GM18505 (cell line): Measurements from ENCODE around the gene PRPF8.
"Not testable (repeated sequence)": the region's sequence is repeated elsewhere in the genome, so short reads cannot be mapped to it uniquely, and the experiment has no call there.

Experiments
- ATAC-seq: cut with Tn5 transposase; IDR thresholded peaks from one replicate; pipeline ENCODE4 v1.9.1; 2021; ENCODE audit not compliant: unreplicated experiment
- POLR2A ChIP-seq: IDR thresholded peaks from 4 replicates; pipeline ENCODE4 v1.6.1; 2011; ENCODE audit warnings: borderline replicate concordance; ENCODE audit not compliant: insufficient read depth, insufficient read length; ENCODE audit errors: extremely low read depth

Gene PRPF8

DNA sequence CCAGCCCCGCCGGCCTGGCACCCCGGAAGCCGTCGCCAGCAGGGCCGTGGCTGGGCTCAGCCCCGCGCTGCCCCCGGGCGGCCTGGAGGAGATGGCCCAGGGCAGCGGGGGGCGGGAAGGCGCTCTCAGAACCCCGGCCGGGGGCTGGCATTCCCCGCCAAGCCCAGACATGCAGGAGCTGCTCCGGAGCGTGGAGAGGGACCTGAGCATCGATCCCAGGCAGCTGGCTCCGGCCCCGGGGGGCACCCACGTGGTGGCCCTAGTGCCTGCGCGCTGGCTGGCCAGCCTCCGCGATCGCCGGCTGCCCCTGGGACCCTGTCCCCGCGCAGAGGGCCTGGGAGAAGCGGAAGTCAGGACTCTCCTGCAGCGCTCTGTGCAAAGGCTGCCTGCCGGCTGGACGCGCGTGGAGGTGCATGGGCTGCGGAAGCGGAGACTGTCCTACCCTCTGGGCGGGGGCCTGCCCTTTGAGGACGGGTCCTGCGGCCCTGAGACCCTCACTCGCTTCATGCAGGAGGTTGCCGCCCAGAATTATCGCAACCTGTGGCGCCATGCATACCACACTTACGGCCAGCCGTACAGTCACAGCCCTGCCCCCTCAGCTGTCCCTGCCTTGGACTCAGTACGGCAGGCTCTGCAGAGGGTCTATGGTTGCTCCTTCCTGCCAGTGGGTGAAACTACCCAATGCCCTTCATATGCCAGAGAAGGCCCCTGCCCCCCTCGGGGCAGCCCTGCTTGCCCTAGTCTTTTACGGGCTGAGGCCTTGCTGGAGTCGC is 40.4 kb upstream of the PRPF8 start:
- ATAC-seq: no peak
- TF ChIP-seq POLR2A: no peak

DNA sequence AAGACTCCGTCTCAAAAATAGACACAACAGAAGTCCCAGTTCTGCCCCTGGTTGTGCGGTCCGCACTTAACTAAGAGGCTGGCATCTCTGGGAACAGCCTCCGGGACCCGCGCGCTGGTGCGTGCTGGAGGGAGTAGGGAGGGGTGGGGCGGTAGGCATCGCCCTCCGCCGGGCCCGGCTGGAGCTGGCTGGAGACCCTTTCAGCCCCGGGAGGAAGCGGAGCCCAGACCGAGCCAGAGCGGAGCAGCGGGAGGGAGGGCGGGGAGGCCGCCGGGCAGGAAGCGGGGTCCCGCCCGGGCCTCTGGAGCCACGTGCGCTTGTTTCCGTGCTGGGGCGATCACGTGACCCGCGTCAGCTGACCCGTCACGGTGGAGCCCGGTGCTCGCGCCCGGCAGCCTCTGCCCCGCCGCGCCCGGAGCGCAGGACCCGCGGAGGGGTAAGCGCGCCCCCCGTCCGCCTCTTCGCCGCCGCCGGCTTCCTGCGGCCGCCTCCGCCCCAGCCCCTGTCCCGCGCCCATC is 39.7 kb upstream of the PRPF8 start, which contains the start of gene WDR81:
Gene WDR81 (plus strand): TSS at position 354 of the 518 bp plus-strand sequence. CDS start 256 bp downstream, outside the sequence.
- peak; percentile 56 for ATAC-seq
- TF ChIP-seq POLR2A: peak; percentile 62

DNA sequence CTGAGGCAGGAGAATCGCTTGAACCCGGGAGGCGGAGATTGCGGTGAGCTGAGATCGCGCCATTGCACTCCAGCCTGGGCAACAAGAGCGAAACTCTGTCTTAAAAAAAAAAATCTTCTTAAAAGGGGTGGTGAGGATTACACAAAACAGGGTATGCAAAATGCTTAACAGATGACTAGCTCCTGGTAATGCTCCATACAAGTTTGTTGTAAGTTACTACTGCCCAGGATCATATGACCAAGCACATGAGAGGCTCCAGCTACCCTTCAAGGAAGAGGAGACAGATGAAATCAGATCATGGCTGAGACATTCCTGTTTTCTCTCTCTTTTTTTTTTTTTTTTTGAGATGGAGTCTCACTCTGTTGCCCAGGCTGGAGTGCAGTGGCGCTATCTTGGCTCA is 37.4 kb upstream of the PRPF8 start:
- not testable (repeated sequence) for ATAC-seq

DNA sequence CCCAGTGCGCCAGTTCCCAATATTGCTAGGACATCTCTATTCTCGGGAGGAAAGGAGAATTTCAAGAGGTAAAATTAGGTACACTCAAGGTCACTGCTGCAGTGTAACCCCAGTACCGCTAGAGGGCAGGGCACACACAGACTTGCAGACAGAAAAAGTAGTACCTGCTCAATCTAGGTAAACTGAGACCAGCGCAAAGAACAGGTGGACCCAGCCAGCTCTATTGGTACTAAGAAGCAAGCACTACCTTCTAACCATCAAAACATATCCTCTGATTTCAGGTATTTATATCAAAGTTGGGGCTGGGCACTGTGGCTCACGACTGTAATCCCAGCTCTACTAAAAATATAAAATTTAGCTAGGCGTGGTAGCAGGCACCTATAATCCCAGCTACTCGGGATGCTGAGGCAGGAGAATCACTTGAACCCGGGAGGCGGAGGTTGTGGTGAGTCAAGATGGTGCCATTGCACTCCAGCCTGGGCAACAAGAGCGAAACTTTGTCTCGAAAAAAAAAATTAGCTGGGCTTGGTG is 36.3 kb upstream of the PRPF8 start:
- TF ChIP-seq POLR2A: no peak
- ATAC-seq: no peak

DNA sequence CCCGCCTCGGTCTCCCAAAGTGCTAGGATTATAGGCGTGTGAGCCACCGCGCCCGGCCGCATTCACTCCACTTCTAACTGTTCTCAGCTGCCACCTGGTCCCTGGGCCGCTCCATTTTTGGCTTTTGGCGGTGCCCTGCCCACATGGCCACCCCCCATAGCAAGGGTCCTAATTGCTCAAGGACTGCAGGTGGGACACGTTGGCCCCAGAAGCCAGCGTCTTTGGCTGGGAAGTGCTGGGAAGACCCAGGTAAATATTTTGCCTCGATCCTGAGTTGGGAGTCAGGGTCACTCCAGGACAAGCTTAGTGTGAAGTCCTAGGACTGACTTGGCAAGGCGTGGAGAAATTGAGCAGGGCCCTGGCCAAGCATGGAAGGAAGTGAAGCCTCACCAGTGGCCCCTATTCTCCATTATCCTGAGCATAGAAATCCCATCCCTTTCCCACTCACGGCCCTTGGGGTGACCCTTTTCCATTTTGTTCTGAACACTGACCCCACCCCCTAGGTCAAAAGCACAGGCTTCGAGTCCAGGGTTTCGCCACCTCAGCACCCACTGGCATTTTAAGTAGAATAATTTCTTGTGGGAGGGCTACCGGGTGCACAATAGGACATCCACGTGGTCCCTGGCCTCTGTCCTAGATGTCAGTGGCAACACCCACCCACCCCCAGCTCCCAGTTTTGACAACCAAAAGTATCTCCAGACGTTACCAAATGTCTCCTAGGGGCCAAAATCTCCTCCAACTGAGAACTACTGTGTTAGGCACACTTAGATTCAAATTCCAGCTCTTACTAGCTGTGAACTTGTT is 33.9 kb upstream of the PRPF8 start:
- TF ChIP-seq POLR2A: no peak
- no peak for ATAC-seq

DNA sequence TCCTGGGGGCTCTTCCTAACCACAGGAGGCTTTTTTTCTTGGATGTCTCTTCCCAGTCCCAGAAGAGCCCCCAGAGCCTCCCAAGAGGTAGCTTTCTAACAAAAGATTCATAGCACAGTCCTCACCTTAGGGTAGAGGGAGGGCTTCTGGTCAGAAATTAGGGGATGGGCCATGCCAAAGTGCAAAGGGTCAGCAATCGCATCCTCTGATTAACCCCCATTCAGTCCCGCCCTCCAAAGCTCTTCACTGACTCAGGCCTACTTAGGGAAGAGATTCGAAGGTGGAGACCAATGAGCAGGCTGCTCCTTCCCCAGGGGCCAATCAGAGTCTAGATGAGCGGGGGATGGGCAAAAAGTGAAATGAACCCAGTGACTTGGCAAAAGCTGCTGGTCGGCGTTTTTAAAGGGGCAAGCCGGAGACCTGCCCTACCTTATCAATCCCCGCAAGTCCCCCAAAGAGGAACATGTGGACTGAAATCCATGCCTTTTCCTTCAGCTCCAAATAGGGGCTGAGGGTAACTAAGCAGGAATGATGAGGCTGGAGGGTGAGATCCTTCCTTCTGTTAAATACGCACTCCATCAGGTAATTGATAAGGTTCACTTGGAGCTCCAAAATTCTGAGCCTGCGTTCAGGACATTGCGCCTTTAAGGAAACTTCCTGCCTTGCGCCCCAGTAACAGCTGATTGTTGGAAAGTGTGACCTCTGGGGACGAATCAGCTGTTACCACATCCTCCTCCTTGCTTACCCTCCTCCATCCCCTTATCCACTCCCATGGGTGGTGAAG is 32.4 kb upstream of the PRPF8 start:
- peak; percentile 74 for TF ChIP-seq POLR2A
- ATAC-seq: peak; percentile 30

DNA sequence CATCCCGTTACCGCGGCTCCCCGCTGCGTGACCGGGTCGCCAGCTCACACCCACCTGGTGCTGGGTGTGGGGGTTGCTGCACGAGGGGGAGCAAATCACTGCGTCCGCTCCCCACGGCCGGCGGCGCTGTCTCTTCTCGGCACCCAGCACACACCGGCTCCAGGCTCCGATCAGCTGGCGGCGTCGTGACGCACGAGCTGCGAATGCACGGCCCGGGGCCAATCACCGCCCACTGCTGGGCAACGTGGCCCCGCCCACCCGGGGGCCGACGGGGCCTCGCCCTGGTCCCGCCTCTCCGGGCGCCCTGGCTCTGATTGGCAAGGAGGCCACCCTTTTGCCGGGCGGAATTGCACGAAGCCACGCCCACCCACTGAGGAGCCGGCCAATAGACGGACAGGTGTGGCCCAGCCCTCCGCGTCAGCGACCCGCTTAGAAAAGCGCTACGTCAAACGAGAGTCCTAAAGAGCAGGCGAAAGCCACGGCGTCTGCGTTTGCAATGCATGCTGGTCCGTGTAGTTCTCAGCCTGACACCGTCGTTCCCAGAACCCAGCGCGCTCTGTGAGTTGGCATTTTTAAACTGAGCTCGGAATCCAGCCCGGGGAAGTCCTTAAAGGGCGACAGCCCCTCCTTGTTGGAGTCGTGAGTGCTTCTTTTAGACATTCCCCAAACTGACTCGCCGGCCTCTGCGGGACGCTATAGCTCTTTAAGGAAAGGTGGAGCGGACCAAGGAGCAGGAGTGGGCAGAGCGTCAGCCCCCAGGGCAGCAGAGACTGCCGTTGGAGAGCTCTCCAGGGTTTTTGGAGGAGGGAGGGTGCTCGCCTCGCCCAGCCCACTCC is 31.6 kb upstream of the PRPF8 start:
- ATAC-seq: peak; percentile 83
- TF ChIP-seq POLR2A: peak; percentile 95

DNA sequence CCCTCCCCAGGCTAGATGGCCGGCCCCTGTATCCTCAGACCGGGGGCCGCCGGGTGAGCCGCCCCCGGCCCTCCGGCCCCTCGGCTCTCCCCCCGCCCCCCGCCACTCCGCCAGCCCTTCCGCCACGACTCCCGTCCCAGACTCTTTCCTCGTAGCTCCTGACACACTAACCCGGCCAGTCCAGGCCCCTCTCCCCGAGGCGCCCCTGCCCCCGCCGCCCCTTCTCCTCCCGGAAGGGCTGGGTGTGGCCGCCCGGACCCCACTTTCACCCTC is 31.1 kb upstream of the PRPF8 start:
- ATAC-seq: peak; percentile 0
- no peak for TF ChIP-seq POLR2A

DNA sequence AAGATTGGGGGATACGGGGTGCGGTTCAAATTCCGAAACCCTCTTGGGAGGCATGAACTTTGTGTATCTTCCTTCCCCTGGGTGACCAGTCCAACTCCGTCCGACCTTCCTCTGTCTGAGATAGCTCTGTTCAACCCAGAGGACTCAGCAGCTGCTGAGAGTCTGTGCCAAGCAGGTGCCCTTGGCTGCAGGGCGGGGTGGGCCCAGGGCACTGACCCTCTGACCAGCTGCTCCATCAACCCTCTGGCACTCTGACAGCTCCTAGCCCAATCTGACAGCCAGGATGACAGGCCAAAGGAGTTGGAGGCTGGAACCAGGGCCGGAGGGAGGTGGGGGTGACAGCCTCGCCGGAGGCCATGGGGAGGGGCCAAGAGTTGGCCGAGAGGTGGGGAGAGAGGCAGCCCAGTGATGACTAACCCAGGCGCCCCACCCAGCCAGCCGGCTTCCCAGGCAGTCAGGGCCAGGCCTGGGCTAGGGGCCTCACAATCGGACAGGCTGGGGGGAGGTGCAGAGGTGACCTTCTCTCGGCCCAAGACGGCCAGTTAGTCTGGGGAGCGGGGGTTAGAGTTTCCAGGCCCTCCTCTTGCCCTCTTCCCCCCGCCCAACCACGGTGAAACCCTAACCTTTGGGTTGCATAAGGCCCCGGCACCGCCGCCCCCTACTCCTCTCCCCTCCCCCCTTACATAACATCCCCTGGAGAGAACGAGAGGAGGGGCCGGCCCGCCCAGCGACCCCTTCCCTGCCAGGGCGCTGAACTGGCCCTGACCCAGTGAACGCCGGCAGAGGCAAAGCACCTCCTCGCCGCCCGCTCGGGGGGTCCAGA is 30.5 kb upstream of the PRPF8 start:
- no peak for ATAC-seq
- no peak for TF ChIP-seq POLR2A

DNA sequence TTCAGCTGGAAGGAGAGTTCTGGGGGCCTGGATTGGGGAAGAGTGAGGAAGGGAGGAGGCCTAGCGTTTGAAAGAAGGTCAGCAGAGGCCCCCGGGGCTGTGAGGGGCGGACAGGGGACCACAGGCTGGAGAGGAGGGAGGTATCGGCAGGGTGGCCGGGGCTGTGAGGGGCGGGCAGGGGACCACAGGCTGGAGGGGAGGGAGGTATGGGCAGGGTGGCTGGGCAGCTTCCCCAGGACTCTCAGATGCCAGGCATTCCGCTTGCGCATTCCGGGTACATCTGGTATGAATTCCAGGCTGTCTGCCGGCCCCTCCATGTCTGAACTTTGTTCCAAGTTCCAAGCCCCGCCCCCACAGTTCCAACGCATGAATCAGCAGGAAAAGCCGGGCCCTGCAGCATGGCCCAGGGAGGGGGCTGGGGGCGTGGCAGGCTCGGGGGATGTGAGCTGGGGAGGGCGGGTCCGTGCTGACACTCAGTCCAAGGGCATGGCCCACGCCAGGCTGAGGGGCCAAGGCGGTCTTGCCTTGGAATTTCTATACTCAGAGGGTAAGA is 29.8 kb upstream of the PRPF8 start:
- TF ChIP-seq POLR2A: no peak
- no peak for ATAC-seq

DNA sequence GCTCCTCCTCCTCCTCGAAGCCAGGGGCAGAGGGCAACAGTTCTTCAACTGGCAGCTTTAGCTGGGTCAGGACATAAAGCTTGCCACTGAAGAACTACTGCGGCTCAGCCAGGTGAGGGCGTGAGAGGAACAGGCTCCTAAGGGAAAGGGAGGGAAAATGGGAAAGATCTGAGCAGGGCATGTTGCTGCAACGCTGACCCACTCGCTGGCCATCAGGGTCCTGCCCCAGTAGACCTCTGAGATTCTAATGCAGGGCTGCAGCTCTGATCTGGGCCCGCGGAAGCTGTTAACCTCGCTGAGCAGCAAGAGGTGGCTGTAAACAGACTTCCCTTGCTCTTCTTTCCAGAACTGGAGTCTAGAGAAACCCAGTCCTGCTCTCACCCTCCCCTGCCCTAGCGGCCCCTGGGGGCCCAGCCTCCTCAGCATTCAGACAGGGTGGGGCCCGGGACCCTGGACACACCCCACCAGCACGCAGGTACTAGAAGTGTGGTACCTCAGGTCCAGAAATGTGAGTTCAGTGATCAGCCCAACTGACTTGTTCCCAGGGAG is 29.3 kb upstream of the PRPF8 start:
- ATAC-seq: no peak

More for the DNA sequence above, 29.3 kb upstream of the PRPF8 start:
- TF ChIP-seq POLR2A: no peak
